NOMO-1 treated with DMSO at 0.1 percent for 48 hours (cell line): Measurements from ENCODE around the gene ZNF74.
"Not testable (repeated sequence)": the region's sequence is repeated elsewhere in the genome, so short reads cannot be mapped to it uniquely, and the experiment has no call there.

Experiments
- DNase-seq: peaks from one replicate; lab custom pipeline; 2025; ENCODE audit not compliant: unreplicated experiment; lab: John Stamatoyannopoulos, UW

The ZNF74 gene

GRCh38 chr22:20399866-20400605 lies 6.1 kb downstream of the ZNF74 start:
- DNase-seq, result no peak

- no peak for DNase-seq
These were observed 6.8 kb downstream of the ZNF74 start for GRCh38 chr22:20400606-20401375.

- no peak for DNase-seq
These were observed 7.5 kb downstream of the ZNF74 start for GRCh38 chr22:20401376-20402014.

GRCh38 chr22:20402960-20403778 lies 9.2 kb downstream of the ZNF74 start:
- DNase-seq, result no peak

GRCh38 chr22:20403779-20404140 lies 9.8 kb downstream of the ZNF74 start:
- DNase-seq, result no peak

- DNase-seq, result no peak
These were observed 10.9 kb downstream of the ZNF74 start for GRCh38 chr22:20404881-20405280.

- no peak for DNase-seq
These were observed 11.5 kb downstream of the ZNF74 start for GRCh38 chr22:20405291-20405930.

- no peak for DNase-seq
These were observed 12.2 kb downstream of the ZNF74 start for GRCh38 chr22:20405931-20406685.

- DNase-seq, result no peak
These were observed 12.9 kb downstream of the ZNF74 start for GRCh38 chr22:20406686-20407408.

- DNase-seq, result no peak
These were observed 13.9 kb downstream of the ZNF74 start for GRCh38 chr22:20407829-20408228.

- DNase-seq, result no peak
These were observed 14.9 kb downstream of the ZNF74 start for GRCh38 chr22:20408891-20409290.

- not testable (repeated sequence) for DNase-seq
These were observed 15.4 kb downstream of the ZNF74 start for GRCh38 chr22:20409385-20409784.

- no peak for DNase-seq
These were observed 18.7 kb downstream of the ZNF74 start for GRCh38 chr22:20412474-20413216.

GRCh38 chr22:20413217-20414058 lies 19.5 kb downstream of the ZNF74 start:
- no peak for DNase-seq

GRCh38 chr22:20414059-20414440 lies 20.1 kb downstream of the ZNF74 start:
- DNase-seq, result no peak

- no peak for DNase-seq
These were observed 20.5 kb downstream of the ZNF74 start for GRCh38 chr22:20414450-20414849.

- DNase-seq, result not testable (repeated sequence)
These were observed 21.3 kb downstream of the ZNF74 start for GRCh38 chr22:20415241-20415640.

GRCh38 chr22:20415699-20416098 lies 21.7 kb downstream of the ZNF74 start:
- not testable (repeated sequence) for DNase-seq
